Fibroblast of skin of scalp (primary cell): Measurements from ENCODE around the gene MYO10.

Experiments used
- DNase-seq: peaks from one replicate; pipeline ENCODE4 v3.0.0-alpha.2; 2013

The MYO10 gene

GRCh38 chr5:16943846-16944678, 8.0 kb upstream of the MYO10 start:
- no peak for DNase-seq

DNA sequence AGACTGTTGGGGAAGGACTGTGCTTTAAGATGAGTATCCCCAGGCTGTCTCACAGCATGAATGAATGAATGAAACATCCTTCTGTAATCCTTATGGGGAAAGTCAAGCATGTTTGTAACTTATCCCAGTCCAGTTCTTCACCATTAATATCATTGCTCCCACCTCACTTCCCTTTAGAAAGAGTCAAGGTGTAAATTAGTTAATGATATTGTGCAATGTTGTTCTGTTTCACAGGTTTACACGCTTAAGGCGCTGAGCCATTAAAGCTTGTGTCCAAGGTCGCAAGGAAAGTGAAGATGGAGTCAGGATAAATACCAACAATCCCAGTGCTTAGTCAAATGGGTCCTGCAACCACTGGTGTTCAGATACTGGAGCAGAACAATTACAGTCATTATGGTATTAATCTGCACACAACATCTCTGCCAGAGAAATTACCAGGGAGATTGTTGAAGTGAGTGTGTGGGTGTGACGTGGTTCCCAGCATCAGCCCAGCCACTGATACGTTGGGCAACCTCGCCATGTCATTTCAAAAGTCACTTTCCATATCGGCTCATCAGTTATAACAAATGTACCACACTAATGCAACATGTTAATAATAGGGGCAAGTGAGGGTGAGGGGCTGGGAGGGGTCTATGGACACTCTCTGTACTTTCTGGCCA, 1.5 kb upstream of the MYO10 start:
- no peak for DNase-seq

- no peak for DNase-seq
These were observed 926 bp upstream of the MYO10 start for GRCh38 chr5:16936989-16937438.

DNA sequence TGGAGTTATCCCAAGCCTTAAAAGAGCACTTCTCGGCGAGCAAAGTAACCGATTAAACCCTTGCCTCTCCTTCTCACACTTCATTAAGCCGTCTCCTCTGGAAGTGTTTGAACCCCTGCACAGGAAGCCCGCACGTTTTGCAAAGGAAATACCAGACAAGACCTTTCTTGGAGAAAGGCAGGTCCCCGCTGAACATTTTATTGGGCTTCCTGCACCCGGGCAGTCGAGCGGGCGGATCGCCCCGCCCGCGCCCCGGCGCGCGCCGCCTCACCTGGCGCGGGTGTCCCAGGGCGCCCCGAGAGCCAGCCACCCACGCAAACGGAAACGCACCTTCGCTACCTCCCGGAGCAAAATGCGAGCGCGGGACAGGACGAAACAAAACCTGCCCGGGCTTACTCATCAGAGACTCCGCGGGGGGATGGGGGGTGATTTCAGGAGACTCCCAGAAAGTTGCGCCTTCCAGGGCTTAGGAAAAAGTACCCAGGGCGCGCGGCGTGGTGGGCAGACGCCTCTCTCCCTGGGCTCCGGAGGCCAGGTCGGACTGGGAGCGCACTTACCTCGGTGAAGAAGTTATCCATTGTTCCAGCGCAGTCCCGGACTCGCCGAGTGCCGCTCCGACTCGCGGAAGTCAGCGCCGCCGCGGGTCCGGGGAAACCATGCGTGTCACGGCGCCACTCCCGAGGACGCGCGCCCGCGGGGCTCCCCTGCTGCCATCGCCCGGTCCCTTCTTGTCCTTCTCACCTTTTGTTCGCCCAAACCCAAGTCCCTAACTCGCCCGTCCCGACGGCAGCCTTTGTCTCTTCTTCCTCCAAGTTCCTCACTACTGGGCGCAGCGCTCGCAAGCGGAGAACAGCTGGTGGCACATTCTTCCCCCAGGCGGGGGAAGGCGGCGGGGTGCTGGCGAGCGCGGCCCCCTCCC, 598 bp downstream of the MYO10 start:
- DNase-seq: peak; percentile 37

DNA sequence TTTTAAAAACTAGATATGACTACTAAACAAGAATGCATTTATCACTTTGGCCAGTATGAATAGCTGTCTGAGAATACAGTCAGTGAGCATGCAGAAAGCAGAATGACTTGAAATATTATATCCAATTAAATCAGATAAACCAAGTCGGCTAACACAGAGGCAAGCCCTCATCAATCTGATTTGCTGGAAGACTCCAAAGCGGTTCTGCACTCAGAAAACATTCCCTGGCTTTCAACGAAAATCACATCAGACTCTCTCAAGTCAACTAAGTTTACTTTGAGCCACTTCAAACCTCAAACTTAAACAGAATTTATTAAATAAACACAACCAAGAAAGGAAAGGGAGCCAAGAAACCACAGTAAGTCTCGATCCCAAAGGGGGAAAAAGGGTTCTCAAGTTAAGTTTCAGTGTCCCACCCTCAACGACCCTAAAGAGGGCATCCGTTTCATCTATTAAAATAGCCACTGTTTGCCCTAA, 1.4 kb downstream of the MYO10 start:
- peak; percentile 35 for DNase-seq

GRCh38 chr5:16934123-16934522, 2.0 kb downstream of the MYO10 start:
- peak; percentile 79 for DNase-seq

GRCh38 chr5:16933337-16933736, 2.8 kb downstream of the MYO10 start:
- DNase-seq: no peak

- no peak for DNase-seq
These were observed 3.7 kb downstream of the MYO10 start for GRCh38 chr5:16932401-16932800.

- peak; percentile 22 for DNase-seq
These were observed 4.6 kb downstream of the MYO10 start for GRCh38 chr5:16931334-16932110.

DNA sequence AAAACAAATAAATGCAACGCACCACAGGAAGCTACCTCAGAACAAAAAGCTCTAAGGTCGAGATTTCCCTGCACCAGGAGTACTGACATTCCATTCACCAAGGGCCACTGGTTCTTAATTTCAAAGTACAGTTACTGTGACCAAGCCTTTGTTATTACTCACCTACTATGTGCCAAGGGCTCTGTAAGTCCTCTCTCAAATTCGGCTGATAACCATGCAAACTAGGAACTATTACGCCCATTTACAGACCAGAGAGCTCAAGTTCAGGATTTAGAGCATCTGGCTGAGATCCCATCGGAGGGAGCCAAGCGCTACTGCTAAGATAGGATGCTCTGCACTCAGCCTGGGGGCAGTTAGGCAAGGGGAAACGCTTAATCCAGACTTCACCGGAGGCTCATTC, 5.6 kb downstream of the MYO10 start:
- no peak for DNase-seq

- DNase-seq: no peak
These were observed 6.3 kb downstream of the MYO10 start for GRCh38 chr5:16929831-16930230.

DNA sequence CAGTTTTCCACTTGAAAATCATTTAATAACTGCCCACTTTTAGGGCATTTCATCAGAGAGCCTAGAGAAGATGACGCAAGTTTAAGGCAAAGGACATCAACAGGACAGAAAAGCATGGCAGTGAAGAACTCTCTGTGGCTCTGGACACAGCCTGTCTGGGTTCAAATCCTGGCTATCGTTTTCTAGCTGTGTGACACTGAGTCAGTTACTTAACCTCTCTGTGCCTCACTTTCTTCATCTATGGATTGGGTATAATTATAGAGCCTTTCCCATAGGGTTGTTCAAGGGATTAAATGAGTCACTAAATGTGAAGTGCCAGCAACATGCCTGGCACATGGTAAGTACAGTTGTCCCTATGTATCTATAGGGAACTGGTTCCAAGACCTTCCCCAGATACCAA, 6.7 kb downstream of the MYO10 start:
- DNase-seq: no peak

DNA sequence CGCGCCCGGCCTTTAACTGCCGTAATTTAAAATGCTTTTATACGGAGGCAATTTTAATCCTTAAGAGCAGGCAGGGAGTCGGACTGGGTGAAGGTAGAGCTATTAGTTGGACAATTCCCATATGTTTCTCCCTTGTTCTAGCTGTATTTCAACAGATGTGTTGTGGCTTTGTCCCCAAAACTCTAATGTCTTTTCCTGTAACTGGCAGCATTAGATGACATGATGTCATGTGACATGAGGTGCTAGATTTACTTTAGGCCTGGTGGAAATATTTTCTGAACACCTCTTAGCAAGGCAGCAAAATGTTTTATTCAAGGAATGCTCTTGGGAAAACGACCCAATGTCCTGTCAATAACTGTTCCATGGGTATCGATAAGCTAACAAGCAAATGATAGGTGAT, 8.5 kb downstream of the MYO10 start:
- DNase-seq: no peak

DNA sequence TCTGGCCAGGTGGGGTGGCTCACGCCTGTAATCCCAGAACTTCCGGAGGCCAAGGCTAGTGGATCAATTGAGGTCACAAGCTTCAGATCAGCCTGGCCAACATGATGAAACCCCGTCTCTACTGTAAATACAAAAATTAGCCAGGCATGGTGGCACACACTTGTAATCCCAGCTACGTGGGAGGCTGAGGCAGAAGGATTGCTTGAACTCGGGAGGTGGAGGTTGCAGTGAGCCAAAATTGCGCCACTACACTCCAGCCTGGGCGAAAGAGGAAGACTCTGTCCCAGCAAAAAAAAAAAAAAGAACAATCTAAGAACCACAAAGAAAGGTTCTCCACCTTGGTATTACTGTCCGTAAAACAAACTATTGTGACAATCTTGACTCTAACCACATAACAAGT, 9.7 kb downstream of the MYO10 start:
- no peak for DNase-seq

GRCh38 chr5:16924206-16924605, 11.9 kb downstream of the MYO10 start:
- DNase-seq: no peak

GRCh38 chr5:16922430-16922829, 13.7 kb downstream of the MYO10 start:
- DNase-seq: no peak

GRCh38 chr5:16921211-16921610, 14.9 kb downstream of the MYO10 start:
- DNase-seq: no peak

DNA sequence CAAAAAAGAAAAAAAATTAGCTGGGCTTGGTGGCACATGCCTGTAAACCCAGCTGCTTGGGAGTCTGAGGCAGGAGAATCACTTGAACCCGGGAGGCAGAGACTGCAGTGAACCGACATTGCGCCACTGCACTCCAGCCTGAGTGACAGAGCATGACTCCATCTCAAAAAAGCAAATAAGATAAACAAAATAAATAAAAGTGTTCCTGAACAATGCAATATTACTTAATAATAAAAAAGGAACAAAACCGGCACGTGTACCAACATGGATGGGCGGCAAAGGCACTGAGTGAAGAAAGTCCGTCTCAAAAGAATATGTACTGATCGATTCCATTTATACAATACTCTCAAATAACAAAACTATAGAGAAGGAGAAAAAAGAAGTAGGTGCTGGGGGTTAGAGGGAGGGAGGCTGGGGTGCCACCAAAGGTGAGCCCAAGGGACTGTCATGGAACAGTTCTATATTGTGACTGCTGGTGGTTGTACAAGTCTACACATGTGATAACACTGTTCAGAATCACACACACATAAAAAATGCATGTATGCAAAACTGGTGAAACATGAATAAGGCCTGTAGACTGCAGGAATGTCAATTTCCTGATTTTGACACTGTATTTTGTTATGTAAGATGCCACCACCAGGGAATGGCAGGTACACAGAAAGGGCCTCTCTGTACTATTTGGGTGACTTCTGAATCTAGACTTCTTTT, 15.8 kb downstream of the MYO10 start:
- no peak for DNase-seq

DNA sequence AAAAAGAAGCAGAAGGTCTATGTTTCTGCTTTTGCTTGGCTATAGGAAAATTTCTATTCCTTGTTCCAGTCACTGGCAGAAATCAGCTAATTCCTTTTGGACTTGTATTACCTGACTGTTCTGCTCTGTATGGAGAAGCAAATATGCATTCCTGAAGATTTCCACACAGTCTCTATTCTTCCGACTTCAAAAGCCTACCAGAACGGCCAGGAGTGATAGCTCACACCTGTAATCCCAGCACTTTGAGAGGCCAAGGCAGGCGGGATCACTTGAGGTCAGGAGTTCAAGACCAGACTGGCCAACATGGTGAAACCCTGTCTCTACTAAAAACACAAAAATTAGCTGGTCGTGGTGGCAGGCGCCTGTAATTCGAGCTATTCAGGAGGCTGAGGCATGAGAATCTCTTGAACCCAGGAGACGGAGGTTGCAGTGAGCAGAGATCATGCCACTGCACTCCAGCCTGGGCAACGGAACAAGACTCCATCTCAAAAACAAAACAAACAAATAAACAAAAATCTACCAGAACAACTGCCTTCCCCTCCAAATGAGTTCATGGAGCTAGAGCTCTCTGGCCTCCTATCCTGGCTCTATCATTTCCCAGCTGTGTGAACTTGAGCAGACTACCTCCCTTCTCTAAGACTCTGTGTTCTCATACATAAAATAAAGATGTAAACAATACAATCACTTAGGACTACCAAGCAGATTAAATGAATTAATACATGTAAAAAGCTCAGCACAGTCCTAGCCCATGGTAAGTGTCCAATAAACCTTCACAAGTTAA, 17.0 kb downstream of the MYO10 start:
- DNase-seq: no peak

DNA sequence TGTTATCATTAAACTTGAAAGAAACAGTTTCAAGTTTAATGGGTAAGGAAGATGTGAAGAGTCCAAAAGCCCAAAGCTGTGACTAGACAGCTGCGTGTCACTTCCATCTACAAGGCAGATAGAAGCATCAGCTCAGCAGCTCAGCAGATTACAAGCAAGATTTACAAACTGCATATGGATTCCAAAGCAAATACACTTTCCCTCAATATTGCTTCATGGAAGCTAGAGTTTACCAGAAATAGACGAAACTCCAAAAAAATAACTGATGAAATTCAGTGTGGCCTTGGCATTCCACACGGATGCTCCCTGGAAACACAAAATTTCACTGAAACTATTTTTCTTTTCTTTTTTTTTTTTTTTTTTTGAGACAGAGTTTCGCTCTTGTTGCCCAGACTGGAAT, 17.9 kb downstream of the MYO10 start:
- peak; percentile 54 for DNase-seq
